ENCODE data around the gene STARD3NL.

STARD3NL gene

GRCh38 chr7:38141187-38141586, 36.9 kb upstream of the STARD3NL start:
- TF ChIP-seq NFIC (IDR thresholded peaks at IDR 0.05) (no peak), USF1 (IDR thresholded peaks at IDR 0.05) (no peak), TAF1 (IDR thresholded peaks at IDR 0.05; ENCODE audit: low read depth) (no peak)
- TF ChIP-seq, protein P1, sequence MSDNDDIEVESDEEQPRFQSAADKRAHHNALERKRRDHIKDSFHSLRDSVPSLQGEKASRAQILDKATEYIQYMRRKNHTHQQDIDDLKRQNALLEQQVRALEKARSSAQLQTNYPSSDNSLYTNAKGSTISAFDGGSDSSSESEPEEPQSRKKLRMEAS (IDR thresholded peaks at IDR 0.05), result no peak

- no peak for TF ChIP-seq TAF1 (IDR thresholded peaks at IDR 0.05; ENCODE audit: low read depth)
- TF ChIP-seq NFIC (IDR thresholded peaks at IDR 0.05), result no peak
- TF ChIP-seq TEAD4 (IDR thresholded peaks at IDR 0.05), result no peak
- TF ChIP-seq TCF12 (IDR thresholded peaks at IDR 0.05; ENCODE audit: low read depth), result no peak
- no peak for TF ChIP-seq CREB1 (IDR thresholded peaks at IDR 0.05; ENCODE audit: low read depth)
- TF ChIP-seq EP300 (IDR thresholded peaks at IDR 0.05; ENCODE audit: borderline replicate concordance), result no peak
- no peak for TF ChIP-seq REST (IDR thresholded peaks at IDR 0.05; ENCODE audit: low read depth)
- no peak for TF ChIP-seq FOXM1 (IDR thresholded peaks at IDR 0.05; ENCODE audit: borderline replicate concordance, low read depth)
- TF ChIP-seq CEBPB (IDR thresholded peaks at IDR 0.05), result no peak
- TF ChIP-seq, protein P1 (IDR thresholded peaks at IDR 0.05), result no peak
- TF ChIP-seq USF1 (IDR thresholded peaks at IDR 0.05), result no peak
- no peak for TF ChIP-seq RAD21 (IDR thresholded peaks at IDR 0.05; ENCODE audit: low read depth)
- TF ChIP-seq ZBTB7A (IDR thresholded peaks at IDR 0.05; ENCODE audit: low read depth), result no peak
- TF ChIP-seq YY1 (IDR thresholded peaks at IDR 0.05; ENCODE audit: low read depth), result no peak
- TF ChIP-seq EGR1 (IDR thresholded peaks at IDR 0.05), result no peak
Measured at GRCh38 chr7:38142736-38143135, 35.3 kb upstream of the STARD3NL start.

DNA sequence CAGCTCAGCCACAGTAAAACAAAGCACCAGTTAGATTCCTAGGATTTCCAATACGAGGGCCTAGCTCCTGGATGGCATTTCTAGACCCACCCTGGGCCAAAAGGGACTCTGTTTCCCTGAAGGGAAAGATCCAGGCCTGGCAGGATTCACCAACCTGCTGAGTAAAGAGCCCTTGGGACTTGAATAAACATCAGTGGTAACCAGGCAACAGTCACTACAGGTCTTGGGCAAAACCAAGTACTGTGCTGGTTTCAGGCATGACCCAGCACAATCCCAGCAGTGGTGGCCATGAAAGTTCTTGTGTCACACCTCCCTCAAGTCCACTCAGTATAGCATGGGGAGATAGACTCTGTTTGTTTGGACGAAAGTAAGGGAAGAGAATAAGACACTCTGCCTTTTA, 31.0 kb upstream of the STARD3NL start:
- TF ChIP-seq EGR1 (IDR thresholded peaks at IDR 0.05), result no peak
- TF ChIP-seq EP300 (IDR thresholded peaks at IDR 0.05; ENCODE audit: borderline replicate concordance), result no peak
- no peak for TF ChIP-seq YY1 (IDR thresholded peaks at IDR 0.05; ENCODE audit: low read depth)
- TF ChIP-seq RAD21 (IDR thresholded peaks at IDR 0.05; ENCODE audit: low read depth), result no peak
- TF ChIP-seq CEBPB (IDR thresholded peaks at IDR 0.05), result no peak
- TF ChIP-seq TEAD4 (IDR thresholded peaks at IDR 0.05), result no peak
- TF ChIP-seq NFIC (IDR thresholded peaks at IDR 0.05), result no peak
- no peak for TF ChIP-seq FOXM1 (IDR thresholded peaks at IDR 0.05; ENCODE audit: borderline replicate concordance, low read depth)
- no peak for TF ChIP-seq REST (IDR thresholded peaks at IDR 0.05; ENCODE audit: low read depth)
- TF ChIP-seq, protein P1 (IDR thresholded peaks at IDR 0.05), result no peak

DNA sequence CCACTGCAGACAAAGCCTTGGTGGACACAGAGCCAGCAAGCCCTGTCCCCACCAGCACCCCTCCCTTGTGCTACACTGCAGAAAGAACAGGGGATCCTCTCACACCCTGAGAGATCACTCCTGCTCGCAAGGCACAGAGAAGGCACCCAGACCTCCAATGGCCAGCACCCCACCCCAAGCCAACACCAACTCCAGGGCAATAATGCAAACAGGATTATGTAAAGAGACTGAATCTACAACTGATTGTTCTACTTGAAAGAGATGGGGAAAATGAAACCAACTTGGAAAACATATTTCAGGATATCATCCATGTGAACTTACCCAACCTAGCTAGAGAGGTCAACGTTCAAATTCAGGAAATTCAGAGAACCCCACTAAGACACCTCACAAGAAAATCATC, 26.5 kb upstream of the STARD3NL start:
- TF ChIP-seq CREB1 (IDR thresholded peaks at IDR 0.05; ENCODE audit: low read depth), result no peak
- TF ChIP-seq REST (IDR thresholded peaks at IDR 0.05; ENCODE audit: low read depth), result no peak
- TF ChIP-seq EGR1 (IDR thresholded peaks at IDR 0.05), result no peak
- TF ChIP-seq CEBPB (IDR thresholded peaks at IDR 0.05), result no peak
- no peak for TF ChIP-seq EP300 (IDR thresholded peaks at IDR 0.05; ENCODE audit: borderline replicate concordance)
- TF ChIP-seq USF1 (IDR thresholded peaks at IDR 0.05), result no peak
- no peak for TF ChIP-seq YY1 (IDR thresholded peaks at IDR 0.05; ENCODE audit: low read depth)

Data from Ishikawa (cell line).